ENCODE measurements around the gene TRPT1. TPM values are rescaled to one million over a fixed set of nuclear protein-coding genes. Genes with fewer than 3 reads are reported as not detected.

TRPT1 gene
- total RNA-seq, 1 donor from 2014 or later, result 22.4 TPM

GRCh38 chr11:64178203-64178602 lies 47.8 kb downstream of the TRPT1 start:
- Histone ChIP-seq H3K9me3 (no peaks in the 10 kb centered on the region), H3K4me1 (peaks cover 17% of the 10 kb centered on the region), H3K27me3 (no peaks in the 10 kb centered on the region), H3K36me3 (no peaks in the 10 kb centered on the region), H3K4me3 (no peak overlapping the region), H3K27ac (no peak overlapping the region)
- no peak for TF ChIP-seq CTCF (IDR thresholded peaks at IDR 0.05)
- intact Hi-C loops (cut with DNase I), result no loop called here
- no peak for DNase-seq
- no peak for ATAC-seq

DNA sequence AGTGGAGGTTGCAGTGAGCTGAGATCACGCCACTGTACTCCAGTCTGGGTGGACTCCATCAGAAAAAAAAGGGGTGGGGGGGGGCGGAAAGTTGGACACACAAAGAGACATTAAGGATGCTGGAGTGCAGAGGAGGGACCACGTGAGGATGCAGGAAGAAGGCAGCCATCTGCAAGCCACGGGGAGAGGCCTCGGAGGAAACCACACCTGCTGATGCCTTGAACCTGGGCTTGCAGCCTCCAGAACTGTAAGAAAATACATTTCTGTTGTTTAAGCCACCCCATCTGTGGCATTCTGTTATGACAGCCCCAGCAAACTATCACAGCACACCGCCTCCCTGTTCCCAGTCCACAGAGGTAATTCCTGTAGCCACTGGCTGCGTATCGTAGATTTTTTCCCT lies 49.2 kb downstream of the TRPT1 start:
- Histone ChIP-seq H3K36me3 (no peaks in the 10 kb centered on the region), H3K27ac (no peak overlapping the region), H3K4me3 (no peak overlapping the region), H3K4me1 (peaks cover 12% of the 10 kb centered on the region), H3K9me3 (no peaks in the 10 kb centered on the region), H3K27me3 (no peaks in the 10 kb centered on the region)
- DNase-seq (no peak), ATAC-seq (no peak)
- TF ChIP-seq CTCF (IDR thresholded peaks at IDR 0.05), result no peak
- intact Hi-C loops (cut with DNase I), result no loop called here

Other genes starting within 250 kb of the TRPT1 start
- 60.6 TPM for gene OTUB1, start 239.7 kb downstream of the TRPT1 start, total RNA-seq
- not detected for gene FLRT1, start 190.3 kb downstream of the TRPT1 start, total RNA-seq
- gene MACROD1, start 60.1 kb downstream of the TRPT1 start, total RNA-seq, result 15.8 TPM
- 110 TPM for gene STIP1, start 40.0 kb downstream of the TRPT1 start, total RNA-seq
- gene FERMT3, start 19.5 kb downstream of the TRPT1 start, total RNA-seq, result 73.1 TPM
- gene NUDT22, start 88 bp upstream of the TRPT1 start, total RNA-seq, result 47.8 TPM
- 36.4 TPM for gene DNAJC4, start 4.4 kb upstream of the TRPT1 start, total RNA-seq
- gene VEGFB, start 8.4 kb upstream of the TRPT1 start, total RNA-seq, result 172 TPM
- 53.9 TPM for gene FKBP2, start 14.9 kb upstream of the TRPT1 start, total RNA-seq
- gene PPP1R14B, start 20.8 kb upstream of the TRPT1 start, total RNA-seq, result 76.5 TPM
- gene PLCB3, start 25.3 kb upstream of the TRPT1 start, total RNA-seq, result 32.4 TPM
- gene BAD, start 58.5 kb upstream of the TRPT1 start, total RNA-seq, result 58.9 TPM
- gene GPR137, start 59.7 kb upstream of the TRPT1 start, total RNA-seq, result 38.6 TPM
- gene KCNK4, start 65.1 kb upstream of the TRPT1 start, total RNA-seq, result not detected
- gene CATSPERZ, start 74.2 kb upstream of the TRPT1 start, total RNA-seq, result not detected
- gene ESRRA, start 79.3 kb upstream of the TRPT1 start, total RNA-seq, result 51.9 TPM
- gene TRMT112, start 91.4 kb upstream of the TRPT1 start, total RNA-seq, result 168 TPM
- gene PRDX5, start 91.9 kb upstream of the TRPT1 start, total RNA-seq, result 176 TPM
- gene CCDC88B, start 114.0 kb upstream of the TRPT1 start, total RNA-seq, result 20.7 TPM
- 42.4 TPM for gene RPS6KA4, start 133.0 kb upstream of the TRPT1 start, total RNA-seq